ENCODE measurements around the gene PTPRS. TPM values are rescaled to one million over a fixed set of nuclear protein-coding genes. Genes with fewer than 3 reads are reported as not detected.

PTPRS gene
- total and polyA plus RNA-seq, 9 of the 15 experiments (the other 6 are each of a cell fraction or from before 2014, with no cell fraction given), result 1.1 to 49.4 (median 14.1) TPM

- TF ChIP-seq CXXC5 (CRISPR knock-in tag; IDR thresholded peaks at IDR 0.05) (peak; percentile 82), SIN3A (IDR thresholded peaks at IDR 0.05; ENCODE audit: borderline replicate concordance in 2 of 2, control insufficient read depth in 1 of 2, low read depth in 2 of 2, low read length in 2 of 2) (peak in 1 of 2 experiments; percentile 96; a peak in 2 of 4 replicates), ESRRA (IDR thresholded peaks at IDR 0.05; ENCODE audit: borderline replicate concordance, low read depth) (no peak), ZNF76 (CRISPR knock-in tag; IDR thresholded peaks at IDR 0.05; ENCODE audit: borderline replicate concordance) (no peak), CCNT2 (IDR thresholded peaks at IDR 0.05; ENCODE audit: borderline replicate concordance, extremely low read depth, insufficient read length, low read depth, low read length) (peak; percentile 51), ZNF23 (CRISPR knock-in tag; IDR thresholded peaks at IDR 0.05) (no peak), TEAD4 (IDR thresholded peaks at IDR 0.05; ENCODE audit: low read length) (no peak), TEAD4 (CRISPR knock-in tag; IDR thresholded peaks at IDR 0.05; ENCODE audit: borderline replicate concordance) (peak; percentile 43; the same call in 1 of the 2 replicates), ZNF445 (CRISPR knock-in tag; IDR thresholded peaks at IDR 0.05; ENCODE audit: low read depth) (no peak), ZNF511 (CRISPR knock-in tag; IDR thresholded peaks at IDR 0.05) (peak; percentile 98), CBFA2T2 (conservative IDR thresholded peaks at IDR 0.05) (peak; percentile 54), RAD51 (IDR thresholded peaks at IDR 0.05; ENCODE audit: borderline replicate concordance, low read depth) (peak; percentile 82), RBBP5 (IDR thresholded peaks at IDR 0.05; ENCODE audit: borderline replicate concordance, insufficient read depth, low read length, poor library complexity, severe bottlenecking) (peak; percentile 45), ZC3H11A (IDR thresholded peaks at IDR 0.05; ENCODE audit: low read depth, low read length) (no peak), ZNF589 (CRISPR knock-in tag; IDR thresholded peaks at IDR 0.05; ENCODE audit: low read depth) (no peak), GTF2B (IDR thresholded peaks at IDR 0.05; ENCODE audit: extremely low read depth, insufficient read length) (no peak)
- TF ChIP-seq, protein P1, sequence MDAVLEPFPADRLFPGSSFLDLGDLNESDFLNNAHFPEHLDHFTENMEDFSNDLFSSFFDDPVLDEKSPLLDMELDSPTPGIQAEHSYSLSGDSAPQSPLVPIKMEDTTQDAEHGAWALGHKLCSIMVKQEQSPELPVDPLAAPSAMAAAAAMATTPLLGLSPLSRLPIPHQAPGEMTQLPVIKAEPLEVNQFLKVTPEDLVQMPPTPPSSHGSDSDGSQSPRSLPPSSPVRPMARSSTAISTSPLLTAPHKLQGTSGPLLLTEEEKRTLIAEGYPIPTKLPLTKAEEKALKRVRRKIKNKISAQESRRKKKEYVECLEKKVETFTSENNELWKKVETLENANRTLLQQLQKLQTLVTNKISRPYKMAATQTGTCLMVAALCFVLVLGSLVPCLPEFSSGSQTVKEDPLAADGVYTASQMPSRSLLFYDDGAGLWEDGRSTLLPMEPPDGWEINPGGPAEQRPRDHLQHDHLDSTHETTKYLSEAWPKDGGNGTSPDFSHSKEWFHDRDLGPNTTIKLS (IDR thresholded peaks at IDR 0.05; ENCODE audit: borderline replicate concordance, low read depth), result no peak; the same call in 1 of the 2 replicates
Observed at GRCh38 chr19:5340637-5341447, at the start of gene PTPRS (continued).

Measured in K562 (cell line).